Measurements from ENCODE around the gene NPC2. TPM values are rescaled to one million over a fixed set of nuclear protein-coding genes. Genes with fewer than 3 reads are reported as not detected.

Gene NPC2
- total RNA-seq, 2 donors from 2014 or later = 625 to 762 TPM

DNA sequence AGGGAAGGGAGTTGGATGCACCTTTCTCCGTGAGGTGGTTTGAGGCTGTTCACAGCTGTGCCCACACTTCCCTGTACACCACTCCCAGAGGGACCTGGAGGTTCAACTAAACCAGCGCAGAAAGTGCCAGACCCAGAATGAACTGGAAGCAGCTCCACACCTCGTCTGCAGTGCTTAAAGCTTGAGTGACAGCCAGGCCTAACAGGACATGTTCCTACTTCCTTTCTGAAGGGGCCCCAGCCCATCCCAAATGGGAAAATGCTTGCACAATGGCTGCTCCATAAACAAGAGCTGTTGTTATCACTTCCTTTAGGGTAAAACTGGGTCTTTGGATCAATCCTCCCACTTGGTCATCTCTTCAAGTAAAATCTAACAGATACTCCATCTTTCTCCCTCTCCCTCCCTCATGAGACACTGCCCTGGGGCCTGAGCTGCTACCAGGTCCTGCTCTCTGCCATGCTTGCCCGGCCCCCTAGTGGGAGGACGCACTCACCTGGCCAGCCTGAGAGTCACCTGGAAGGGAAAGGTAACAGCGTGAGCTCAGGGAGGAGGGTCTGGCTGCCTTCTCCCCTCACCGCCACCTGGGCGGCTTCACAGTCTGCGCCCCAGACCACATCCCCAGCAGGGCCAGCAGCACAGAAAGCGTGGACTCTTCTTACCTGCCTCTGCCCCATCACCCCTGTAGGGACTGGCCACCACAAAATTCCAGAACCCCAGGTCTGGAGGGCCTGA, 33.9 kb upstream of the NPC2 start:
- intact Hi-C loops (cut with DNase I) = no loop called here
- Histone ChIP-seq H3K4me1 (replicated peaks) (no peaks in the 10 kb centered on the region), H3K4me3 (no peak overlapping the region), H3K36me3 (no peaks in the 10 kb centered on the region), H3K9me3 (no peaks in the 10 kb centered on the region), H3K27ac (no peak overlapping the region), H3K27me3 (replicated peaks; ENCODE audit: insufficient read depth) (no peaks in the 10 kb centered on the region)
- 82% methylated on average over 10 of the region's 10 CpGs for WGBS
- no peak for DNase-seq (ENCODE audit: low spot score)
- TF ChIP-seq POLR2A (IDR thresholded peaks at IDR 0.05) = no peak

GRCh38 chr14:74525361-74525851, 32.3 kb upstream of the NPC2 start:
- no peaks in the 10 kb centered on the region for H3K27me3 ChIP-seq (replicated peaks; ENCODE audit: insufficient read depth)
- DNase-seq (ENCODE audit: low spot score) = no peak
- no peaks in the 10 kb centered on the region for H3K4me1 ChIP-seq (replicated peaks)
- intact Hi-C loops (cut with DNase I) = no loop called here
- no peak overlapping the region for H3K4me3 ChIP-seq
- WGBS = 49% methylated on average over 4 of the region's 4 CpGs
- H3K27ac ChIP-seq = peak overlapping the region in 1 of 2 donors; percentile 11
- H3K9me3 ChIP-seq = no peaks in the 10 kb centered on the region
- H3K36me3 ChIP-seq = peaks cover 0 to 7% of the 10 kb centered on the region in 2 donors
- no peak for TF ChIP-seq POLR2AphosphoS5 (IDR thresholded peaks at IDR 0.05)

GRCh38 chr14:74524812-74525135, 31.7 kb upstream of the NPC2 start:
- intact Hi-C loops (cut with DNase I) = no loop called here
- H3K36me3 ChIP-seq = peaks cover 0 to 7% of the 10 kb centered on the region in 2 donors
- no peaks in the 10 kb centered on the region for H3K27me3 ChIP-seq (replicated peaks; ENCODE audit: insufficient read depth)
- DNase-seq (ENCODE audit: low spot score) = no peak
- TF ChIP-seq POLR2AphosphoS5 (IDR thresholded peaks at IDR 0.05) (no peak), POLR2A (IDR thresholded peaks at IDR 0.05) (no peak)
- TF ChIP-seq, protein P1, sequence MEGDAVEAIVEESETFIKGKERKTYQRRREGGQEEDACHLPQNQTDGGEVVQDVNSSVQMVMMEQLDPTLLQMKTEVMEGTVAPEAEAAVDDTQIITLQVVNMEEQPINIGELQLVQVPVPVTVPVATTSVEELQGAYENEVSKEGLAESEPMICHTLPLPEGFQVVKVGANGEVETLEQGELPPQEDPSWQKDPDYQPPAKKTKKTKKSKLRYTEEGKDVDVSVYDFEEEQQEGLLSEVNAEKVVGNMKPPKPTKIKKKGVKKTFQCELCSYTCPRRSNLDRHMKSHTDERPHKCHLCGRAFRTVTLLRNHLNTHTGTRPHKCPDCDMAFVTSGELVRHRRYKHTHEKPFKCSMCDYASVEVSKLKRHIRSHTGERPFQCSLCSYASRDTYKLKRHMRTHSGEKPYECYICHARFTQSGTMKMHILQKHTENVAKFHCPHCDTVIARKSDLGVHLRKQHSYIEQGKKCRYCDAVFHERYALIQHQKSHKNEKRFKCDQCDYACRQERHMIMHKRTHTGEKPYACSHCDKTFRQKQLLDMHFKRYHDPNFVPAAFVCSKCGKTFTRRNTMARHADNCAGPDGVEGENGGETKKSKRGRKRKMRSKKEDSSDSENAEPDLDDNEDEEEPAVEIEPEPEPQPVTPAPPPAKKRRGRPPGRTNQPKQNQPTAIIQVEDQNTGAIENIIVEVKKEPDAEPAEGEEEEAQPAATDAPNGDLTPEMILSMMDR (IDR thresholded peaks at IDR 0.05) = no peak
- no peaks in the 10 kb centered on the region for H3K4me1 ChIP-seq (replicated peaks)
- no peaks in the 10 kb centered on the region for H3K9me3 ChIP-seq
- H3K27ac ChIP-seq = peak overlapping the region in 1 of 2 donors; percentile 11
- H3K4me3 ChIP-seq = no peak overlapping the region

DNA sequence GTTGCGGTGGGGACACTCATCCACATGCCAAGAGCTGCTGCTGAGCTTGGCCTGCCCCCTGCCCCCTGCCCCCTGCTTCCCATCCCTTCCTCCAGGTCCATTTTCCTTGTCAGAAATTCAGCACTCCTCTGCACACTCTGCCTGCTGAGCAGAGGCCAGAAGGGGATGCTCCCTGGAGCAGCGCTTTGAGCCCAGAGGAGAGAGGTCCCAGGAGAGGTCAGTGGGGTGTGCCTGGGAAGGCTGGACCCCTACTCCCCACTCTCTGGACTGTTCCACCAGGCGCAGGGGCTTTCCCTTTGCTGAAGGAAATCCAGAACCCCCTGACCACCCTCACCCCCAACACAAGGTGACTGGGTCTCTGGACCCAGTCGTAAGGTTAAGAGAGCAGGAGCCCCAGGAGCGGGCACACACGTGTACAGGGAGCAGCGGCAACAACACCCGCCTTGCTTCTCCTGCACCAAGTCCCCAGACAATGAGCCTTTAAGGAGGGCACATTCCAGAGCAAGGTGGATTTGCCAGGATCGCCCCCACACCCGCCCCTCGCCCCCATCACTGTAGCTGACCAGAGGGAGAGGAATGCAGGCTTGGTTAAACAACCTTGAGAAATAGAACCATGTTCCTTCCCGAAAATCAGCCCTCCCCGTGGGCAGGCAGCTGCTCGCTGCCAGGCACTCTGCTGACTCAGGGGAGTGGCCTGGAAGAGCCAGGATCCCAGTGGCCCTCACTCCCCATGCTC, 31.1 kb upstream of the NPC2 start:
- no peak overlapping the region for H3K4me3 ChIP-seq
- WGBS = 64% methylated on average over 14 of the region's 14 CpGs
- H3K4me1 ChIP-seq (replicated peaks) = no peaks in the 10 kb centered on the region
- peak overlapping the region in 1 of 2 donors; percentile 11 for H3K27ac ChIP-seq
- intact Hi-C loops (cut with DNase I) = no loop called here
- no peaks in the 10 kb centered on the region for H3K27me3 ChIP-seq (replicated peaks; ENCODE audit: insufficient read depth)
- H3K36me3 ChIP-seq = peaks cover 0 to 7% of the 10 kb centered on the region in 2 donors
- TF ChIP-seq, protein P1 (IDR thresholded peaks at IDR 0.05) = no peak
- TF ChIP-seq POLR2AphosphoS5 (IDR thresholded peaks at IDR 0.05) (no peak), POLR2A (IDR thresholded peaks at IDR 0.05) (no peak)
- H3K9me3 ChIP-seq = no peaks in the 10 kb centered on the region
- peak; percentile 10 for DNase-seq (ENCODE audit: low spot score)

- TF ChIP-seq, protein P1 (IDR thresholded peaks at IDR 0.05) = no peak
- TF ChIP-seq POLR2AphosphoS5 (IDR thresholded peaks at IDR 0.05) (no peak), POLR2A (IDR thresholded peaks at IDR 0.05) (no peak)
- 94% methylated on average over 7 of the region's 7 CpGs for WGBS
- no peak for DNase-seq (ENCODE audit: low spot score)
- Histone ChIP-seq H3K4me3 (no peak overlapping the region), H3K36me3 (peaks cover 0 to 7% of the 10 kb centered on the region in 2 donors), H3K27ac (no peak overlapping the region), H3K4me1 (replicated peaks) (no peaks in the 10 kb centered on the region), H3K9me3 (no peaks in the 10 kb centered on the region), H3K27me3 (replicated peaks; ENCODE audit: insufficient read depth) (no peaks in the 10 kb centered on the region)
- intact Hi-C loops (cut with DNase I) = no loop called here
These were observed 29.6 kb upstream of the NPC2 start for GRCh38 chr14:74522740-74523139.
